ENCODE data around the gene EIF3D. TPM values are rescaled to one million over a fixed set of nuclear protein-coding genes. Genes with fewer than 3 reads are reported as not detected.

EIF3D gene
- total RNA-seq, 1 donor from 2014 or later, result 1,330 TPM

DNA sequence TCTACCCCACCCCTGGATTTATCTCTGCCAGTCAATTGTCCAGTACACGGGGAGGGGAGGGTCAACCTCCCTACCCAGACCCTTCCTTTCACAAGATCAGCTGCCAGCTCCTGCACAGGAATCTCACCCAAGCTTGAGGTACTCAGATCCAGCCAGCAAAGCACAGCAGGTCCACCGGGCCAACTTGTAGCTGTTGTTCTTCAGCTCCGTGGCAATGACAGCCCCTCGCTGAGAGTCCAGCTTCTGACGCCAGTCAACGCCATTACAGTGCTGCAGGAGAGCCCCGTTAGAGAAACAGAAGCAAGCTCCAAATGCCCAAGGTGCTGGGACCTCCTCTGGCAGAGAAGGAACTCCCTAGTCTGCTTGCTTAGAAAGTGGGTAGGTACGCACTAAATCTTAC, 16.6 kb downstream of the EIF3D start:
- H3K36me3 ChIP-seq (ENCODE audit: control insufficient read depth, insufficient read depth, low read length), result peaks cover 36% of the 10 kb centered on the region
- no peak for FAIRE-seq
- TF ChIP-seq, protein P1, sequence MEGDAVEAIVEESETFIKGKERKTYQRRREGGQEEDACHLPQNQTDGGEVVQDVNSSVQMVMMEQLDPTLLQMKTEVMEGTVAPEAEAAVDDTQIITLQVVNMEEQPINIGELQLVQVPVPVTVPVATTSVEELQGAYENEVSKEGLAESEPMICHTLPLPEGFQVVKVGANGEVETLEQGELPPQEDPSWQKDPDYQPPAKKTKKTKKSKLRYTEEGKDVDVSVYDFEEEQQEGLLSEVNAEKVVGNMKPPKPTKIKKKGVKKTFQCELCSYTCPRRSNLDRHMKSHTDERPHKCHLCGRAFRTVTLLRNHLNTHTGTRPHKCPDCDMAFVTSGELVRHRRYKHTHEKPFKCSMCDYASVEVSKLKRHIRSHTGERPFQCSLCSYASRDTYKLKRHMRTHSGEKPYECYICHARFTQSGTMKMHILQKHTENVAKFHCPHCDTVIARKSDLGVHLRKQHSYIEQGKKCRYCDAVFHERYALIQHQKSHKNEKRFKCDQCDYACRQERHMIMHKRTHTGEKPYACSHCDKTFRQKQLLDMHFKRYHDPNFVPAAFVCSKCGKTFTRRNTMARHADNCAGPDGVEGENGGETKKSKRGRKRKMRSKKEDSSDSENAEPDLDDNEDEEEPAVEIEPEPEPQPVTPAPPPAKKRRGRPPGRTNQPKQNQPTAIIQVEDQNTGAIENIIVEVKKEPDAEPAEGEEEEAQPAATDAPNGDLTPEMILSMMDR (IDR thresholded peaks at IDR 0.05; ENCODE audit: insufficient read depth, low read length, severe bottlenecking), result no peak

DNA sequence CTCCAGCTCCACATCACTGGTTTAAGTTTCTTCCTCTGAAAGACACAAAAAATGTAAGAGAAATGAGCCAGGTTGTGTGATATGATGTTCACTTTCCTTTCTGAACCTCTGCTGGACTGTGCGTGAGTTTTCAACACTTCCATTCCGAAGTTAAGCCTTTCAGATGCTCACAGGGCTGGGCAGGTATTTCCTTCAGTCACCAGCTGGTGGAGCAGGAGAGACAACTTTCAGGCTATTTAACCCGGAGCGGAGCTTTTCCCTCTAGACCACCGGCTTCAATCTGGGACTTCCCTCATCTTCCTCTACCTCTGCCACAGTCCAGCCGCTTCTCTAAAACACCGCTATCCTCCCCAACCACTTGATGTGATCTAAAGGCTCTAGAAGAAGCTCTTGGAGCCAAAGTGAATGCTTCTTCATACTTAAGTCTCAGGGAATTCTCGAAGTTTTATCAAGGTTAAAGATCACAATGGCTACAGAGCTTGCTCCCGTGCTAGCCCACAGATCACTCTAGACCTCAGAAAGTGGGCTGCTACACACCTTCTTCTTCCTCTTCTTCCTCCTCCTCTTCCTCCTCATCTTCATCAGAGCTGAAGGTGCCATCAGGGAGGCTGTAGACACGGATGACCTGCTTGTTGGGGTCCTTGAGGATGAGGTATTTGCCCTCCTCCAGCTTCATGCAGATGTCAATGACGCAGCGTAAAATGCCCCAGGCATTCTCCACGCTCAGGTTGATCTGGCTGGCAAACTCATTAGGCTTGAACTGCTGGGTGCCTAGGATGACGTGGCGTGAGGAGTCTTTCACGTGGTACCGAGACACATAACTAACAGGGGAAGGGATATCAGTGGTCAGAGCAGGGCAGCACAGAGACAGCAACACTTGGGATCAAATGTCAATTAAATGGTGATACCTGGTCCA, 17.7 kb downstream of the EIF3D start:
- TF ChIP-seq, protein P1 (IDR thresholded peaks at IDR 0.05; ENCODE audit: insufficient read depth, low read length, severe bottlenecking), result peak; percentile 72
- H3K36me3 ChIP-seq (ENCODE audit: control insufficient read depth, insufficient read depth, low read length), result peaks cover 28% of the 10 kb centered on the region

More for the DNA sequence above, 16.6 kb downstream of the EIF3D start:
- H3K4me3 ChIP-seq (ENCODE audit: low read depth, low read length), result no peak overlapping the region
- no peak for DNase-seq (ENCODE audit: low read depth)
- H3K27me3 ChIP-seq (ENCODE audit: control insufficient read depth, insufficient read depth, low read length), result no peaks in the 10 kb centered on the region

DNA sequence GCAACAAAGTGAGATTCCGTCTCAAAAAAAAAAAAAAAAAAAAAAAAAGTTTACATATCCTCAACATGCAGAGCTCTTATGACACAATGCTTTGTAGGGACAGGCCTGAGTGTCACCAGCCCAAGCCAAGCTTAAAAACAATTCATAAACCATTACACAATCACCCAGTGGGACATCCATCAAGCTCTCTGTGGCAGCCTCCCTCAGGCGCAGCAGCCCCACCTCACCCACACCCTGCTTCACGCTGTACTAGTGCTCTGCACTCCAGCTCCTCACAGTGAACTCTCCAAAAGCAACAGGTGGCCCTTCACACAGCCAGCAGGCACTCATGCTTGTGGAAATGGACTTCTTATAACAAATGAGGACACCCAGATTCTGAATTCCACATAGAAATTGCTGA, 18.6 kb downstream of the EIF3D start:
- peaks cover 24% of the 10 kb centered on the region for H3K36me3 ChIP-seq (ENCODE audit: control insufficient read depth, insufficient read depth, low read length)
- FAIRE-seq (no peak), DNase-seq (ENCODE audit: low read depth) (no peak)

More for the DNA sequence above, 17.7 kb downstream of the EIF3D start:
- Histone ChIP-seq H3K4me3 (ENCODE audit: low read depth, low read length) (no peak overlapping the region), H3K27me3 (ENCODE audit: control insufficient read depth, insufficient read depth, low read length) (no peaks in the 10 kb centered on the region)
- DNase-seq (ENCODE audit: low read depth) (peak; percentile 48), FAIRE-seq (peak; percentile 60)

DNA sequence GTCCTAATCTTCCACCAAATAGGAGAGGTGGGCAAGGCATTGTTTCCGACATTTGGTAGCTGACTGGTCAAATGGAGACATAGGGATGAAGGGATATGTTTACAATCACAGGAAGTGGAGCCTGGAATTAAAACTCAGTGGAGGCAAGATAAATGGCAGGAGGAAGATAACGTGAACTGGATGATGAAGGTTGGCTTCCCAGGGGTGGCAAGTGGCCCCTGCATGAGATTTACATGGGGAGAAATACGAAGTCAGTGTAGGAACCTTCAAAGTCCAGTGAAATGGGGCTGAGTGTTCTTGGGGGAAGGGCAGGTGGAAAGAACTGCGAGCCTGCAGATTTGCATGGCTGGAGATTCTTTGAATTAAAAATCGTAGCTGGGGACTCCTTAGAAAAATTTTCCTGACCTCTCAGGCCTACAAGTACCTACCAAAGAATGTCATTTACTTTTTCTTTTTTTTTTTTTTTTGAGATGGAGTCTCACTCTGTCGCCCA, 21.4 kb downstream of the EIF3D start:
- TF ChIP-seq, protein P1 (IDR thresholded peaks at IDR 0.05; ENCODE audit: insufficient read depth, low read length, severe bottlenecking), result no peak
- no peaks in the 10 kb centered on the region for H3K27me3 ChIP-seq (ENCODE audit: control insufficient read depth, insufficient read depth, low read length)
- peaks cover 13% of the 10 kb centered on the region for H3K36me3 ChIP-seq (ENCODE audit: control insufficient read depth, insufficient read depth, low read length)
- no peak overlapping the region for H3K4me3 ChIP-seq (ENCODE audit: low read depth, low read length)
- FAIRE-seq, result no peak
- no peak for DNase-seq (ENCODE audit: low read depth)

More for the DNA sequence above, 18.6 kb downstream of the EIF3D start:
- TF ChIP-seq, protein P1 (IDR thresholded peaks at IDR 0.05; ENCODE audit: insufficient read depth, low read length, severe bottlenecking), result no peak
- Histone ChIP-seq H3K4me3 (ENCODE audit: low read depth, low read length) (no peak overlapping the region), H3K27me3 (ENCODE audit: control insufficient read depth, insufficient read depth, low read length) (no peaks in the 10 kb centered on the region)

DNA sequence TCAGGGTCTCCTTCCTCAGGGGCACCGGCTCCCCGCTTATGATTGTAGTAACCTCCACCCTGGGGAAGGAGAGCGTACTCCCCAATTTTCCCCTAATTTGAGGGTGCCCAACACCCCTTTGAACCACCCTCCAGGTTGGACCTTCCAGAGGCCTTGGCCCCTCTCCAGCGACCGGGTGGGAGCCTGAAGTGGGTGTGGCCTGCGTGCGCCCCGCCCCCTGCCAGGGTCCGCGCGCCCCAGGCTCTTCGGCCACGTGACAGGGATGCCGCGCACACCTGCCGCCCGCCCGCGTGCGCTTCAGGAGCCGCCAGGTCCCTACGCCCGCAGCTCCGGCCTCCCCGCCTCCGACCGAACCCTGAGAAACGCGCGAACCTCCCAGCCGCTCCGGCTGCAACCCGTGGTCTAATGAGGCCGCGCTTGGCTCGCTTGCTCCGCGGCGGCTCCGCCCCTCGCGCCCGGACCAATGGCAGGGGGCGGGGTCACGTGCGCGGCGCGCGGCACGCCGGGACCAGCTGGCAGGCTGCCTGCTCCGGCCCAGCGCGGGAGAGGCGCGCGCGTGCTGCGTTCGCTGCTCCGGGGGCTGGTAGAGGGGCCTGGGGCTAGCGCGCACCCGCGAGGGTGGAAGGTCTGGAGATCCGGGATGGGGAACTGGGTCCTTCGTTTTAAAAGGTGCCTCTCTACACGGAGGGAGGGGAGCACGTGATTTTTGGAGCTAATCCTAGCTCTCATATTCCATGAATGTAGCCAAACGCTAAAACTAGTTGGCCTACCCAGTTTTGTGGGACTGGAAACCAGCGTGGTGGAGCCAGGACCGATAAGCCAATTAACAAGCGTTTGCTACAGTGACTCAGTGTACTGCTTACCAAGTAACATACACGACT, 22.1 kb downstream of the EIF3D start, which contains the start of gene FOXRED2:
TSS of gene FOXRED2 (minus strand) at position 404 of the 881 bp plus-strand sequence. CDS start 618 bp downstream, outside the sequence.
- FAIRE-seq (no peak), DNase-seq (ENCODE audit: low read depth) (peak; percentile 36)
- Histone ChIP-seq H3K4me3 (ENCODE audit: low read depth, low read length) (peak within 1 kb of the TSS; percentile 42), H3K36me3 (ENCODE audit: control insufficient read depth, insufficient read depth, low read length) (peaks cover 9% of the 10 kb centered on the region), H3K27me3 (ENCODE audit: control insufficient read depth, insufficient read depth, low read length) (no peaks in the 10 kb centered on the region)
- TF ChIP-seq, protein P1 (IDR thresholded peaks at IDR 0.05; ENCODE audit: insufficient read depth, low read length, severe bottlenecking), result no peak
